Measurements from ENCODE around the gene MCC.

MCC gene

GRCh38 chr5:113434889-113435288 is 53.4 kb downstream of the MCC start, which contains the start of gene TSSK1B:
Gene TSSK1B (minus strand): TSS chr5:113434989. CDS start chr5:113434839, 150 bp downstream.
- H3K4me2 ChIP-seq (ENCODE audit: low read length, poor library complexity, severe bottlenecking), result no peak within 1 kb of the TSS
- H2BK15ac ChIP-seq (ENCODE audit: low read depth, poor library complexity, severe bottlenecking), result no peak within 1 kb of the TSS
- H2BK120ac ChIP-seq (ENCODE audit: low read depth, low read length), result no peak within 1 kb of the TSS
- no peak within 1 kb of the TSS for H3K14ac ChIP-seq (ENCODE audit: low read length in 2 of 2)
- H3K27ac ChIP-seq (ENCODE audit: low read length, poor library complexity, severe bottlenecking), result no peak within 1 kb of the TSS
- no peak within 1 kb of the TSS for H3K23ac ChIP-seq (ENCODE audit: low read length in 2 of 2)
- WGBS, result 87% methylated on average over 3 of the region's 3 CpGs
- no peaks in the 10 kb centered on the region for H3K79me1 ChIP-seq (replicated peaks; ENCODE audit: low read length, poor library complexity, severe bottlenecking)
- no peak within 1 kb of the TSS for H2BK5ac ChIP-seq (ENCODE audit: low read depth, low read length, poor library complexity, severe bottlenecking)
- H3K27me3 ChIP-seq (ENCODE audit: control insufficient read depth in 1 of 2, insufficient read depth in 1 of 2, low read length in 2 of 2), result no peaks in the 10 kb centered on the region
- H3K18ac ChIP-seq (ENCODE audit: low read depth in 1 of 2, low read length in 2 of 2), result no peak within 1 kb of the TSS
- H3K4me1 ChIP-seq (ENCODE audit: control insufficient read depth, insufficient read depth, low read depth, low read length), result no peaks in the 10 kb centered on the region
- peaks cover 0 to 3% of the 10 kb centered on the region in 2 experiments for H3K36me3 ChIP-seq (ENCODE audit: control insufficient read depth in 1 of 2, insufficient read depth in 2 of 2, low read depth in 1 of 2, low read length in 2 of 2)
- no peak within 1 kb of the TSS for H2BK12ac ChIP-seq (ENCODE audit: low read length in 2 of 2)
- no peak within 1 kb of the TSS for H3K4me3 ChIP-seq (ENCODE audit: insufficient read depth in 1 of 2, low read depth in 1 of 2, low read length in 2 of 2)
- DNase-seq, result no peak
- H3K9me3 ChIP-seq (ENCODE audit: control insufficient read depth, low read length), result no peaks in the 10 kb centered on the region
- H3K4ac ChIP-seq (ENCODE audit: low read depth in 1 of 2, low read length in 2 of 2), result no peak within 1 kb of the TSS
- H3K9ac ChIP-seq (ENCODE audit: low read length), result no peak within 1 kb of the TSS
- peak within 1 kb of the TSS; percentile 5 for H4K8ac ChIP-seq (ENCODE audit: low read length)
- no peak within 1 kb of the TSS for H2AK5ac ChIP-seq (ENCODE audit: low read length, severe bottlenecking)
- no peak within 1 kb of the TSS for H2AFZ ChIP-seq (ENCODE audit: low read depth, low read length)
- H4K91ac ChIP-seq (ENCODE audit: low read length), result no peak within 1 kb of the TSS

GRCh38 chr5:113433862-113434612 is 54.2 kb downstream of the MCC start:
- no peak overlapping the region for H4K8ac ChIP-seq (ENCODE audit: low read length)

GRCh38 chr5:113433071-113433470 is 55.2 kb downstream of the MCC start:
- Histone ChIP-seq H3K27ac (ENCODE audit: low read length, poor library complexity, severe bottlenecking) (no peak overlapping the region), H3K23ac (ENCODE audit: low read length in 2 of 2) (no peak overlapping the region), H3K9me3 (ENCODE audit: control insufficient read depth, low read length) (no peaks in the 10 kb centered on the region), H4K91ac (ENCODE audit: low read length) (no peak overlapping the region), H2AK5ac (ENCODE audit: low read length, severe bottlenecking) (no peak overlapping the region), H2BK15ac (ENCODE audit: low read depth, poor library complexity, severe bottlenecking) (no peak overlapping the region), H3K4me2 (ENCODE audit: low read length, poor library complexity, severe bottlenecking) (no peak overlapping the region), H3K79me1 (replicated peaks; ENCODE audit: low read length, poor library complexity, severe bottlenecking) (no peaks in the 10 kb centered on the region), H2BK12ac (ENCODE audit: low read length in 2 of 2) (no peak overlapping the region), H2BK120ac (ENCODE audit: low read depth, low read length) (no peak overlapping the region), H3K9ac (ENCODE audit: low read length) (no peak overlapping the region), H2BK5ac (ENCODE audit: low read depth, low read length, poor library complexity, severe bottlenecking) (no peak overlapping the region), H3K4me3 (ENCODE audit: insufficient read depth in 1 of 2, low read depth in 1 of 2, low read length in 2 of 2) (no peak overlapping the region), H4K8ac (ENCODE audit: low read length) (no peak overlapping the region), H3K36me3 (ENCODE audit: control insufficient read depth in 1 of 2, insufficient read depth in 2 of 2, low read depth in 1 of 2, low read length in 2 of 2) (peaks cover 0 to 3% of the 10 kb centered on the region in 2 experiments), H3K4me1 (ENCODE audit: control insufficient read depth, insufficient read depth, low read depth, low read length) (no peaks in the 10 kb centered on the region), H3K18ac (ENCODE audit: low read depth in 1 of 2, low read length in 2 of 2) (no peak overlapping the region), H2AFZ (ENCODE audit: low read depth, low read length) (no peak overlapping the region), H3K27me3 (ENCODE audit: control insufficient read depth in 1 of 2, insufficient read depth in 1 of 2, low read length in 2 of 2) (no peaks in the 10 kb centered on the region), H3K14ac (ENCODE audit: low read length in 2 of 2) (no peak overlapping the region), H3K4ac (ENCODE audit: low read depth in 1 of 2, low read length in 2 of 2) (no peak overlapping the region)
- WGBS, result 88% methylated on average over 21 of the region's 21 CpGs
- DNase-seq, result no peak

More at GRCh38 chr5:113433862-113434612, 54.2 kb downstream of the MCC start:
- Histone ChIP-seq H2AK5ac (ENCODE audit: low read length, severe bottlenecking) (no peak overlapping the region), H4K91ac (ENCODE audit: low read length) (no peak overlapping the region), H3K4ac (ENCODE audit: low read depth in 1 of 2, low read length in 2 of 2) (no peak overlapping the region), H3K4me3 (ENCODE audit: insufficient read depth in 1 of 2, low read depth in 1 of 2, low read length in 2 of 2) (no peak overlapping the region), H3K9me3 (ENCODE audit: control insufficient read depth, low read length) (no peaks in the 10 kb centered on the region), H3K27me3 (ENCODE audit: control insufficient read depth in 1 of 2, insufficient read depth in 1 of 2, low read length in 2 of 2) (no peaks in the 10 kb centered on the region), H3K18ac (ENCODE audit: low read depth in 1 of 2, low read length in 2 of 2) (no peak overlapping the region), H2BK15ac (ENCODE audit: low read depth, poor library complexity, severe bottlenecking) (no peak overlapping the region), H3K4me2 (ENCODE audit: low read length, poor library complexity, severe bottlenecking) (no peak overlapping the region), H3K27ac (ENCODE audit: low read length, poor library complexity, severe bottlenecking) (no peak overlapping the region), H2BK120ac (ENCODE audit: low read depth, low read length) (no peak overlapping the region), H2AFZ (ENCODE audit: low read depth, low read length) (no peak overlapping the region), H3K9ac (ENCODE audit: low read length) (no peak overlapping the region), H3K23ac (ENCODE audit: low read length in 2 of 2) (no peak overlapping the region), H2BK12ac (ENCODE audit: low read length in 2 of 2) (no peak overlapping the region), H2BK5ac (ENCODE audit: low read depth, low read length, poor library complexity, severe bottlenecking) (no peak overlapping the region), H3K36me3 (ENCODE audit: control insufficient read depth in 1 of 2, insufficient read depth in 2 of 2, low read depth in 1 of 2, low read length in 2 of 2) (peaks cover 0 to 3% of the 10 kb centered on the region in 2 experiments), H3K79me1 (replicated peaks; ENCODE audit: low read length, poor library complexity, severe bottlenecking) (no peaks in the 10 kb centered on the region), H3K14ac (ENCODE audit: low read length in 2 of 2) (no peak overlapping the region), H3K4me1 (ENCODE audit: control insufficient read depth, insufficient read depth, low read depth, low read length) (no peaks in the 10 kb centered on the region)
- WGBS, result 96% methylated on average over 38 of the region's 38 CpGs
- DNase-seq, result no peak

- Histone ChIP-seq H3K4me2 (ENCODE audit: low read length, poor library complexity, severe bottlenecking) (no peak overlapping the region), H4K91ac (ENCODE audit: low read length) (no peak overlapping the region), H3K18ac (ENCODE audit: low read depth in 1 of 2, low read length in 2 of 2) (no peak overlapping the region), H3K36me3 (ENCODE audit: control insufficient read depth in 1 of 2, insufficient read depth in 2 of 2, low read depth in 1 of 2, low read length in 2 of 2) (no peaks in the 10 kb centered on the region), H2BK120ac (ENCODE audit: low read depth, low read length) (no peak overlapping the region), H3K27ac (ENCODE audit: low read length, poor library complexity, severe bottlenecking) (no peak overlapping the region), H3K79me1 (replicated peaks; ENCODE audit: low read length, poor library complexity, severe bottlenecking) (no peaks in the 10 kb centered on the region), H4K8ac (ENCODE audit: low read length) (no peak overlapping the region), H2BK5ac (ENCODE audit: low read depth, low read length, poor library complexity, severe bottlenecking) (no peak overlapping the region), H3K14ac (ENCODE audit: low read length in 2 of 2) (no peak overlapping the region), H3K9me3 (ENCODE audit: control insufficient read depth, low read length) (no peaks in the 10 kb centered on the region), H2AFZ (ENCODE audit: low read depth, low read length) (no peak overlapping the region), H2AK5ac (ENCODE audit: low read length, severe bottlenecking) (no peak overlapping the region), H2BK12ac (ENCODE audit: low read length in 2 of 2) (peak overlapping the region in 1 of 2 experiments; percentile 28), H3K4me3 (ENCODE audit: insufficient read depth in 1 of 2, low read depth in 1 of 2, low read length in 2 of 2) (no peak overlapping the region), H3K23ac (ENCODE audit: low read length in 2 of 2) (no peak overlapping the region), H3K4ac (ENCODE audit: low read depth in 1 of 2, low read length in 2 of 2) (no peak overlapping the region), H3K27me3 (ENCODE audit: control insufficient read depth in 1 of 2, insufficient read depth in 1 of 2, low read length in 2 of 2) (no peaks in the 10 kb centered on the region), H3K9ac (ENCODE audit: low read length) (no peak overlapping the region), H2BK15ac (ENCODE audit: low read depth, poor library complexity, severe bottlenecking) (no peak overlapping the region), H3K4me1 (ENCODE audit: control insufficient read depth, insufficient read depth, low read depth, low read length) (no peaks in the 10 kb centered on the region)
- no peak for DNase-seq
- 80% methylated on average over 3 of the region's 3 CpGs for WGBS
These were observed 60.2 kb downstream of the MCC start for GRCh38 chr5:113427871-113428574.
